Choroid plexus epithelial cell (primary cell): Measurements from ENCODE around the gene IL11RA.
A peak's percentile ranks its signal among the peaks of the same experiment; 100 is the strongest.

ENCODE experiments used
- DNase-seq: peaks from one replicate; pipeline ENCODE4 v3.0.0-alpha.2; 2010; ENCODE audit warnings: low read depth
- H3K4me3 ChIP-seq: 2 replicates; pipeline ENCODE4 v1.5.1; 2011; ENCODE audit warnings: low read depth, mild to moderate bottlenecking, control low read depth, low read length, moderate library complexity
- TF ChIP-seq, protein P1 (sequence below): conservative IDR thresholded peaks from 2 replicates; pipeline ENCODE4 v1.5.1; 2011; ENCODE audit warnings: low read depth, mild to moderate bottlenecking, control low read depth, inconsistent platforms, low read length, moderate library complexity

Gene IL11RA

GRCh38 chr9:34623374-34624235, 28.4 kb upstream of the IL11RA start:
- no peak for DNase-seq
- TF ChIP-seq, protein P1, sequence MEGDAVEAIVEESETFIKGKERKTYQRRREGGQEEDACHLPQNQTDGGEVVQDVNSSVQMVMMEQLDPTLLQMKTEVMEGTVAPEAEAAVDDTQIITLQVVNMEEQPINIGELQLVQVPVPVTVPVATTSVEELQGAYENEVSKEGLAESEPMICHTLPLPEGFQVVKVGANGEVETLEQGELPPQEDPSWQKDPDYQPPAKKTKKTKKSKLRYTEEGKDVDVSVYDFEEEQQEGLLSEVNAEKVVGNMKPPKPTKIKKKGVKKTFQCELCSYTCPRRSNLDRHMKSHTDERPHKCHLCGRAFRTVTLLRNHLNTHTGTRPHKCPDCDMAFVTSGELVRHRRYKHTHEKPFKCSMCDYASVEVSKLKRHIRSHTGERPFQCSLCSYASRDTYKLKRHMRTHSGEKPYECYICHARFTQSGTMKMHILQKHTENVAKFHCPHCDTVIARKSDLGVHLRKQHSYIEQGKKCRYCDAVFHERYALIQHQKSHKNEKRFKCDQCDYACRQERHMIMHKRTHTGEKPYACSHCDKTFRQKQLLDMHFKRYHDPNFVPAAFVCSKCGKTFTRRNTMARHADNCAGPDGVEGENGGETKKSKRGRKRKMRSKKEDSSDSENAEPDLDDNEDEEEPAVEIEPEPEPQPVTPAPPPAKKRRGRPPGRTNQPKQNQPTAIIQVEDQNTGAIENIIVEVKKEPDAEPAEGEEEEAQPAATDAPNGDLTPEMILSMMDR, result no peak

DNA sequence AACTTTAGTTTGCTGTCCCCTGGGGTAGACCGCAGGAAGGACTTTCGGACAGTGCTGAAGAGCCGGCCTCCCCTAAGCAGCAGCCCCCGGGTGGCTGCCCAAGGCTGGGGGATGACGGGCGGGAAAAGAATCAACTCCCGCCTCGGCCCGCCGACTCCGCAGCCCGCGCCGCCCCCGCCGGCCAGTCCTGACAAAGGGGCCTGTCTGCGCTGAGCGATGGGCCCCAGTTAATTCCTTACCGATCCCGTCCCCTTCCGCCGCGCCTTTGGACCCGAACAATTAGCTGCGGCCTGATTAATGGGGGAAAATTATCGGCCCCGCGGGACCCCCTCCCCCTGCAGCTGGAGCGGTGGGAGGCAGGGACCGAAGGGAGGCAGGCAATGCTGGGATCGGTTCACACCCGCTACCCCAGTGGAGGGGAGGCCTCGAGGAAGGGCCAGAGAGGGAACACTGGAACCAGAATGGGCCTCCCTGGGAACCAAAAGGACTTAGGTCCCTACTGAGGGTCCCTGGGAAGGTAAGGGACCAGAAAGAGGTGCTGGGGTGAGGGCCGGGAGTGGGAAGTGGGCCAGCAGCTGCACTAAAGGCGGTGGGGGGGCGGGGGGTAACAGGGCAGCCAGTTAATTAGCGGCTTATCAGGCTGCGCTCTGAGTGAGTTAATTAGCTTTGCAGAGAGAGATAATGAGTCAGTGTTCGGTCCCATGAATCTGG, 27.4 kb upstream of the IL11RA start:
- no peak overlapping the region for H3K4me3 ChIP-seq
- DNase-seq, result no peak
- TF ChIP-seq, protein P1, result no peak

More at GRCh38 chr9:34623374-34624235, 28.4 kb upstream of the IL11RA start:
- H3K4me3 ChIP-seq, result no peak overlapping the region

DNA sequence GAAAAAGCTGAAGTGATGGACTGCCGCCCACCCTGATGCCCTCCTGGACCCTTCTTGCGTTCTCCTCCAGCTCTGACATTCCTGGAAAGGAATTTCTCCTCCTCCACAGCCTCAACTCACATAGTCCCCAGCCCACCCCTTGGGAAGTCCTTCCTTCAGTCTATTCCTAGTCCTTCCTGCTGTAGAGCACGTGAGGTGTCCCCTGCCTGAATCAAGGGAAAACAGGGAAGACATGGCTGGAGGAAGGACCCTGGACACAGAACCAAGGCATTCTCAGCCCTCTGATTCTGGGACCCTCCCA, 26.8 kb upstream of the IL11RA start:
- TF ChIP-seq, protein P1, result no peak
- no peak overlapping the region for H3K4me3 ChIP-seq

DNA sequence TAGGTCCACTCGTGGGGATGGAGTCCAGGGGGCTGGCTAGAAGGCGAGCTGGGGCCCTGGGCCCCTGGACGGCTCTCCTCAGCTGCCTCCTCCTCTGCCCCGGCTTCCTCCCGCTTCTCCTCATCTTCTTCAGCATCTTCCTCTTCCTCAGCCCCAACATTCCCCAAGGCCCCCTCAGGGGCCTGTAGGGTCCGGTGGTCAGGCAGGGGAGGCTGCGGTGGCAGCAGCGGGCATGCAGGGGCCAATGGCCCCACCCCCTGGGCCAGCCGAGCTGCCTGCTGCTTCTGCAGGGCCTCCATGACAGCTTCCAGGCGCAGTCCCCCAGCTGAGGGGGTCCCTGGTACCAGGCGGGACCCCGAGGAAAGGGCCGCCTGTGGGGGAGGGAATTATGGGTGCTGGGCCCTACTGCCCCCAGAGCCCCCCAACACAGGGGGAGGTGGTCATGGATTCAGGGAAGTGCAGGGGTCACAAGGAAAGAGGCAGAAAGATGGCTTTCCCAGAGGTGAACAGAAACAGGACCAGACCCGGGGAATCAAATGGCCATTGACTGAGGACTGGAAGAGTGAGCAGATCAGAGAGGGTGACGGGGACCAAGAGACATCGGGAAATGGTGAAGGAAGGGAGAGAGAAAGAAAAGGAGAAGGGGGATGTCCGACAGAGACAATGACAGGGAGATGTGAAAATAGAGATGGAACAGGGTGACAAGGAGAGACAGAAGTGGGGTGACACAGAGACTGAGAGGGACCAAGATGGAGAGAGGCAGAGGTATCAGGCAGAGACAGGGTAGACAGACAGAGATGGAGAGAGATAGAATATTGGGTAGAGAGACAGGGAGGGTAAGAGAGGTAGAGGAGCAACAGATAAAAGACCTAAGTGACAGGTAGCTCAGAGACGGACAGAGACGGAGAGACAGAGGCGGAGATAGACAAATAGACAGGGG, 24.0 kb upstream of the IL11RA start:
- H3K4me3 ChIP-seq, result no peak overlapping the region

More for the DNA sequence above, 26.8 kb upstream of the IL11RA start:
- no peak for DNase-seq

DNA sequence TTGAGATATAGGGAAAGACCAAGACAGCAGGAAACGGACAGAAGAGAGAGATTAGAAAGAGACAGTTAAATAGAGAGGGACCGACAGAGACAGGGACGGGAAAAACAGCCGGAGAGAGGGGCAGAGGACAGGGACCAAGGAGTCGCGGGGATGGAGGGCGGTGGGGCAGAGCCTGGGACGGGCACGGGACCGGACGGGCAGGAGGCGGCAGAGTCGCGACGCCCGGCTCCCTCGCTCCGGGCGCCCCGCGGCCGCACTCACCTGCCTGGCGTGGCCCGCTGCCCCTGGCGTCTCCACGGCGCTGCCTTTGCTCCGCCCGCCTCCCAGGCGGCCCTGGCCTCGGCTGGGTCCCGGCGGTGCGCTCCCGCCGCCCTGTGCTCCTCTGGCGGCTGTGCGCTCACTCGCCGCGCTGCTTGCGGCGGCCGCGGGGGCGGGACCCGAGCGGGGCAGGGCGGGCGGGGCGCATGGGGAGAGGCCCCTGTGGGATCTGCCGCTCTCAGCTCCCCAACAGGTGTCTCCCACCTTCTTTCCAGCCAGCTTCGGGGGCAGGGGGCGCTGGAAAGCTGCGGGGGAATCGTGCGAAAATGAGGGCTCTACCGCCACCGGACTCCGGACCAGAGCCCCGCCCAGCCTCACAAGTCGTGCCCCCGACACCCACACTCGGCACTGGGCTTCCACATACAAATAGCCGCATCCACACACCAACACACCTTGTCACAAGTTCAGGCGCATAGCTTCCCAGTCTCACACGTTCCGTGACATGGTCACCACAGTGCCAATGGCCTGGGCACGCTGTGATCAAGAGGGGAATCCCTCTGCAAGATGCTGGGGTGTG, 23.1 kb upstream of the IL11RA start, which contains the start of gene ARID3C:
TSS of gene ARID3C (minus strand) at position 411 of the 835 bp plus-strand sequence. CDS start 1,052 bp downstream, outside the sequence.
- DNase-seq, result no peak
- TF ChIP-seq, protein P1, result no peak
- H3K4me3 ChIP-seq, result peak within 1 kb of the TSS; percentile 20

More for the DNA sequence above, 24.0 kb upstream of the IL11RA start:
- TF ChIP-seq, protein P1, result no peak
- no peak for DNase-seq

GRCh38 chr9:34629491-34629808, 22.5 kb upstream of the IL11RA start:
- H3K4me3 ChIP-seq, result no peak overlapping the region

More at GRCh38 chr9:34629491-34629808, 22.5 kb upstream of the IL11RA start:
- DNase-seq, result no peak
- TF ChIP-seq, protein P1, result no peak
